ELF-1 (cell line): ENCODE data around the gene MYO16.
A peak's percentile ranks its signal among the peaks of the same experiment; 100 is the strongest.
"Not testable (repeated sequence)": the region's sequence is repeated elsewhere in the genome, so short reads cannot be mapped to it uniquely, and the experiment has no call there.

ENCODE experiments used
- DNase-seq: peaks from one replicate; pipeline ENCODE4 v3.0.0-alpha.2; 2016; ENCODE audit warnings: low read depth, low spot score

The MYO16 gene

GRCh38 chr13:108968566-108968965 is 339.2 kb downstream of the MYO16 start:
- no peak for DNase-seq

GRCh38 chr13:108974686-108975085 is 345.3 kb downstream of the MYO16 start:
- DNase-seq, result no peak

GRCh38 chr13:108980237-108980636 is 350.8 kb downstream of the MYO16 start:
- no peak for DNase-seq

- DNase-seq, result no peak
Observed at GRCh38 chr13:108981407-108981806, 352.0 kb downstream of the MYO16 start.

GRCh38 chr13:108983273-108983672 is 353.9 kb downstream of the MYO16 start:
- no peak for DNase-seq

- DNase-seq, result no peak
Observed at GRCh38 chr13:108984251-108984920, 355.0 kb downstream of the MYO16 start.

GRCh38 chr13:108985166-108985565 is 355.8 kb downstream of the MYO16 start:
- DNase-seq, result no peak

- DNase-seq, result no peak
Observed at GRCh38 chr13:108987517-108987916, 358.1 kb downstream of the MYO16 start.

GRCh38 chr13:108987944-108988343 is 358.5 kb downstream of the MYO16 start:
- no peak for DNase-seq

GRCh38 chr13:108991416-108991815 is 362.0 kb downstream of the MYO16 start:
- DNase-seq, result not testable (repeated sequence)

- no peak for DNase-seq
Observed at GRCh38 chr13:108993346-108993745, 363.9 kb downstream of the MYO16 start.

GRCh38 chr13:108996430-108996829 is 367.0 kb downstream of the MYO16 start:
- no peak for DNase-seq

- no peak for DNase-seq
Observed at GRCh38 chr13:109000207-109000606, 370.8 kb downstream of the MYO16 start.

- no peak for DNase-seq
Observed at GRCh38 chr13:109002934-109003333, 373.5 kb downstream of the MYO16 start.

GRCh38 chr13:109007946-109008345 is 378.5 kb downstream of the MYO16 start:
- no peak for DNase-seq

- no peak for DNase-seq
Observed at GRCh38 chr13:109009756-109010155, 380.3 kb downstream of the MYO16 start.

GRCh38 chr13:109010912-109011311 is 381.5 kb downstream of the MYO16 start:
- peak; percentile 21 for DNase-seq

GRCh38 chr13:109012115-109012514 is 382.7 kb downstream of the MYO16 start:
- DNase-seq, result peak; percentile 4

GRCh38 chr13:109021558-109021957 is 392.1 kb downstream of the MYO16 start:
- no peak for DNase-seq

- no peak for DNase-seq
Observed at GRCh38 chr13:109024611-109025010, 395.2 kb downstream of the MYO16 start.

- peak; percentile 24 for DNase-seq
Observed at GRCh38 chr13:109026266-109026665, 396.9 kb downstream of the MYO16 start.

GRCh38 chr13:109028624-109029023 is 399.2 kb downstream of the MYO16 start:
- DNase-seq, result no peak

- DNase-seq, result no peak
Observed at GRCh38 chr13:109033090-109033489, 403.7 kb downstream of the MYO16 start.
